SK-MEL-5 (cell line): ENCODE data around the gene PRDX5. TPM values are rescaled to one million over a fixed set of nuclear protein-coding genes. Genes with fewer than 3 reads are reported as not detected.
"Not testable (repeated sequence)": the region's sequence is repeated elsewhere in the genome, so short reads cannot be mapped to it uniquely, and the experiment has no call there.

ENCODE experiments used
- DNase-seq: peaks from one replicate; pipeline ENCODE4 v3.0.0-alpha.2; 2016; ENCODE audit warnings: low read depth, low spot score
- in situ Hi-C: cut with HindIII; loops from 2 replicates; pipeline ENCODE4 v1.10.0; 2016; ENCODE audit warnings: low sequenced_read_pairs, high pct_unique_total_duplicates, low pct_unique_long_range_greater_than_20kb
- total RNA-seq: library from RNA; depleted of rRNA; stranded (reverse); fragments of >200 nt; shearing (Covaris generic); gene quantifications from 2 replicates; pipeline ENCODE4 v1.2.3, GENCODE V29; 2014

Gene PRDX5
- total RNA-seq, 1 experiment from 2014 or later, result 206 TPM

DNA sequence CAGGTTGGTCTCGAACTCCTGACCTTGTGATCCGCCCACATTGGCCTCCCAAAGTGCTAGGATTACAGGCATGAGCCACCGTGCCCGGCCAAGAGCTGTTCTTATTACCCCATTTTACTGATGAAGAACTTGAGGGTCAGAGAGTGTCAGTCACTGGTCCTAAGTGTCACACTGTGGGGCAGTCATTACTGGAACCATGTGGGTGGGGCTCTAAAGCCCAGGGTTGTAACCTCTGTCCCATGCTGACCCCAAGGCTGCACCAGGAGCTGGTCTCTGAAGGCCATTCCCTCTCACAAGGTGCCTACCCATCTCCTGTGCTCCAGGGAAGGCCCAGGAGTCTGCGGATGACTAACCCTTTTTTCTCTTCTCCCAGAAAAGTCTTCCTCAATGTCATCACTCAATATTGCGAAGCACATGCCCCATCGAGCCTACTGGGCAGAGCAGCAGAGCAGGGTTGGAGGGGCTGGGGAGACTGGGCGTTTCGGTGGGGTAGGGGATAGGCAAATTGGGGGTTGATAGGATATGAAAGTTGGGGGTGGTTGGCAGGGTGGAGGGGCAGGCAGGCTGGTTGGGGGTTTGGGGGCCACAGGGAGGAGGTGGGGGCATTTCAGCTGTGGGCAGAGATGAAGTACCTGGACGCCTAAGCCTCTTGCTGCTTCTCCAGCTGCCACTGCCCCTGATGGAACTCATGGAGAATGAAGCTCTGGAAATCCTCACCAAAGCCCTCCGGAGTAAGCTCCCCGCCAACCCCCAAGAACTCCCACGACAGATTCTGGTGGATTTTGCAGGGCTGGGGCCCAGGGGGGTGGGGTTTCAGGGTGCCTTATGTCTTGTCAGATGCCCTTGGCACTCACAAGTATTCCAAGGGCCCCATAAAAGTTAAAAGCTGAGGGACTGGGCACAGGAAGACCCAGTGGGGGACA lies 14.6 kb upstream of the PRDX5 start:
- DNase-seq, result no peak
- in situ Hi-C loops, result no loop called here

DNA sequence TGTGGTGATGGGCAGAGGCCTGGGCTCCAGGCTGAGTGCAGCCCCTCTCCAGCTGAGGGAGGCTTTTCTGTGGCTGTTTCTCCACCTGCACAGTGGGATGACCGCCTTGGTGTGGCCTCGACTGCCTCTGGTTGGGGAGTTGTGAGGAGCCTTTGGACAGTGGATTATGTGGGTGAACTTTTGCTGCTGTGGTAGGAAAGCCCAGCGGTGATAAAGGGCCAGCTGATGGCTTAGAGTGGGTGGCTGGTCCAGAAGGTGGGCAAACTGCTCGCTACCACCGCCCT lies 13.9 kb upstream of the PRDX5 start:
- in situ Hi-C loops, result no loop called here
- no peak for DNase-seq

DNA sequence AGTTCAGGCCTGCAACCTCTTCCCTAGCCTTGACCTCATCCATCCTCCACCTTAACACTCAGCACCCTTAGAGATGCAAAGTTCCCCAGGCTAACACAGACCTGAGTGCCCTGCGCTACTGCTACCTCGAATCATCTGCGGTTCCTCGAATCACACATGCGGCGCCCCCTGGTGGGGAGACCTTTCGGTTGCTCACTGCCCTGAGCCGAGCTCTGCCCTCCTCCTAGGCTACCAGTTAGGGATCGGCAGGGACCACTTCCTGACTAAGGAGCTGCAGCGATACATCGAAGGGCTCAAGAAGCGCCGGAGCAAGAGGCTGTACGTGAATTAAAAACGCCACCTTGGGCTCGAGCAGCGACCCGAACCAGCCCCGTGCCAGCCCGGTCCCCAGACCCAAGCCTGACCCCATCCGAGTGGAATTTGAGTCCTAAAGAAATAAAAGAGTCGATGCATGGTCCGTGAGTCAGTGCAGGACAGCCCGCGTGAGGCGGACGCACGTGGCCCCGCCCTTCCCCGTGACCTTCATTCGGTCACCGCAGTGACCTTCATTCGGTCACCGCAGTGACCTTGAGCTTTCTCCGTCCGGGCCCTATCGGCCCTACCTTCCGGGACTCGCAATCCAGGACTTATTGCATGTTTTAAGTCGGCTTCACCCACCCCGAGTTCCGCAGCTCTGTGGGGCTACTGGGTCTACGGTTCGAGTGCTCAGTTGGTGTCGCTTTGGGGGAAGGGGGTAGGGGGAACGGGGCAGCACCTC lies 13.4 kb upstream of the PRDX5 start:
- in situ Hi-C loops, result no loop called here
- peak; percentile 90 for DNase-seq

DNA sequence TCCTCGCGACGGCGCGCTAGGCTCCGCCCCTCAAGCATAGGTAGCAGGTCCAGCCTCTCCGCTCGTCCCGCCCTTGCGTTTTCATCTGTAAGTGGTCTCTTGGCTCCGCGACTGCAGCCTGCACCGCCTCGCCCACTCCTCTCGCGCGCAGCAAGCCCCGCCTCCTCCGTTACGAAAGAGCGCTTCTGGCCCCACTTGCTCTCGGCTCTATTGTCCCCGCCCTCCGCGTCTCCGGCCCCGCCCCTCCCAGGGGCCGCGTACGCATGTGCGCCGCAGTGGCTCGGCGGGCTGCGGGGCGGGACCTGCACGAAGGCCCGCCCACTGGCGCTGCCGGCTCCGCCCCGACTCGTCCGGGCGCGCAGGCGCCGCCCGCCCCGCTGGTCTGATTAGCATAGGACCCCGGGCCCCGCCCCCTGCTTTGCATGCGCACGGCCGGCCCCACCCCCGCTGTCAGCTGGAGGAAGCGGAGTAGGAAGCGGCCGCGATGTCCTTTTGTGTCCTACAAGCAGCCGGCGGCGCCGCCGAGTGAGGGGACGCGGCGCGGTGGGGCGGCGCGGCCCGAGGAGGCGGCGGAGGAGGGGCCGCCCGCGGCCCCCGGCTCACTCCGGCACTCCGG lies 12.7 kb upstream of the PRDX5 start, which contains the start of gene ESRRA:
Gene ESRRA, plus strand, starts transcription at position 450 of the 616 bp plus-strand sequence. CDS start 1,656 bp downstream, outside the sequence.
- DNase-seq, result peak; percentile 98
- in situ Hi-C loops, result no loop called here

DNA sequence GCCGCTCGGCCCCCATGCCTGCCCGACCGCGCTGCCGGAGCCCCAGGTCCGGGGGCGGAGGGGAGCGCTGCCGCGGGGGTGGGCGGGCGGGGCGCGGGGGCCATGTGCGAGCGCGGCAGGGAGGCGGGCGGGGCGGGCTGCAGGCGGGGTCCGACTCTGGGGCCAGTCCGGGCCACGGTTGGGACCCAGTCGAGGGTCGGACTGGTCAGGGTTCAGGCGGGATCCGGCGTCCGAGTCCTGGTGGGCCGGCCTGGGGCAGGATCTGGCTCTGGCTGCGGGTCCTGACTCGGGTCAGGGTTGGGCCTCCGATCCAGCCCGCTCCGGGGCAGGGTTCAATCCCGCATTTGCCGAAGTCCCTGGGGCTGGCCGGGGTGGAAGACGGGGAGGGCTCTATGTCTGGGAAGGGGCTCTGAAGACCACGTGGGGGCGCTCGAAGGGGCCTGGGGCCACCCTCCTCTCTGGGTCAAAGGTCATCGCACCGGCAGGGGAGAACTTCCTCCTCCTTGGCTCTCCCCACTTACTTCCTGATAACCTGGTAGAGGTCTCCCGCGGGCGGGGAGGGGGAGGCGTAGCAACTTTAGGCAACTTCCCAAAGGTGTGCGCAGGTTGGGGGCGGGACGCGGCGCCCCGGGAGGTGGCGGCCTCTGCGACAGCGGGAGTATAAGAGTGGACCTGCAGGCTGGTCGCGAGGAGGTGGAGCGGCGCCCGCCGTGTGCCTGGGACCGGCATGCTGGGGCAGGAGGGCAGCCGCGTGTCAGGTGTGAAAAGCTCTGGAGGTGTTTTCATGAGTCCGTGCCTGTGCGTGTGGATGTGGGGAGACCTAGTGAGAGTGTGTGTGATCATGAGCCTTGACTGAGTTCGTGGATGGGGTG lies 12.0 kb upstream of the PRDX5 start:
- in situ Hi-C loops, result no loop called here
- peak; percentile 49 for DNase-seq

DNA sequence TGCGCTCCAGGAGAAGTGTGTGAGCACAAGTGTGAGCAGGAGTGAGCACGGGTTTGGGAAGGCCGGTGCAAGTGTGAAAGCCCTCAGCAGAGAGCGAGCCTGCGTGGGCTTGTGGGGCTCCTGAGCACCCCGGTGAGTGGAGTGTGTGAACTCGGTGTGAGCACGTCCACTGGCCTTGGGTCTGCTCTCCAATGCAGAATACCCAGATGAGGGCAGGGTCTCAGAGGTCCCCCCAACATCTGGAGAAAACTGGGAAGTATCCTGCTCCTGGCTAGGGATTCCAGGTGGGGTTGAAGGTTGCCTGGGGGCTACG lies 11.4 kb upstream of the PRDX5 start:
- in situ Hi-C loops, result no loop called here

DNA sequence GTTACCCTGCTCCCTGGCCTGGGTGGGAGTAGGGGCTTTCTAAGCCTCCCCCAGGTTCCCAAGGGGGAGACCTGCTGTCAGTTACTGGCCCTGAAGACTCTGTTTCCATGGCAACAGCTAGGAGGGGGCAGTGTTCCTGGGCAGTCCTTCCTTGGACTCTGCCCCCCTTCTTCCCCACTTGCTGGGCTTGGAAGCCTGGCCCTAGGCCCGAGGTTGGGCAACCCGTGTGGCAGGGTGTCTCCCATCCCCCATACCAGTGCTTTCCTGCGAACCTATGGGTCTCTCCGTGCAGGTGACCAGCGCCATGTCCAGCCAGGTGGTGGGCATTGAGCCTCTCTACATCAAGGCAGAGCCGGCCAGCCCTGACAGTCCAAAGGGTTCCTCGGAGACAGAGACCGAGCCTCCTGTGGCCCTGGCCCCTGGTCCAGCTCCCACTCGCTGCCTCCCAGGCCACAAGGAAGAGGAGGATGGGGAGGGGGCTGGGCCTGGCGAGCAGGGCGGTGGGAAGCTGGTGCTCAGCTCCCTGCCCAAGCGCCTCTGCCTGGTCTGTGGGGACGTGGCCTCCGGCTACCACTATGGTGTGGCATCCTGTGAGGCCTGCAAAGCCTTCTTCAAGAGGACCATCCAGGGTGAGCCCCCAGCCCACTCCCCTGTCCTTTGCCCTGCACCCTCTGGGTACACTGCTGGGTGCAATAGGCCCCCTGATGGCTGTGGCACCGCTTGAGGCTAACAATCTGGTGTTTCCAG lies 10.9 kb upstream of the PRDX5 start:
- no peak for DNase-seq

More for the DNA sequence above, 11.4 kb upstream of the PRDX5 start:
- DNase-seq, result no peak

DNA sequence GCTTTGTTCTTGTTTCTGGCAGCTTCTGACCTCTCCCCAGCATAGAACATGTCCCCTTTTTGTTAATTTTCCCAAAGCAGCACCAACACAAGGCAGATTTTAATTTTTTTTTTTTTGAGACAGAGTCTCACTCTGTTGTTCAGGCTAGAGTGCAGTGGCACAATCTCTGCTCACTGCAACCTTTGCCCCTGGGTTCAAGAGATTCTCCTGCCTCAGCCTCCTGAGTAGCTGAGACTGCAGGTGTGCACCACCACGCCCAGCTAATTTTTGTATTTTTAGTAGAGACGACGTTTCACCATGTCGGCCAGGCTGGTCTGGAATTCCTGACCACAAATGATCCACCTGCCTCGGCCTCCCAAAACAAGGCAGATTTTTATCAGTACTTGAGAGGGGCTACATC lies 10.1 kb upstream of the PRDX5 start:
- DNase-seq, in situ Hi-C loops: not testable (repeated sequence)

More for the DNA sequence above, 10.9 kb upstream of the PRDX5 start:
- in situ Hi-C loops, result no loop called here

DNA sequence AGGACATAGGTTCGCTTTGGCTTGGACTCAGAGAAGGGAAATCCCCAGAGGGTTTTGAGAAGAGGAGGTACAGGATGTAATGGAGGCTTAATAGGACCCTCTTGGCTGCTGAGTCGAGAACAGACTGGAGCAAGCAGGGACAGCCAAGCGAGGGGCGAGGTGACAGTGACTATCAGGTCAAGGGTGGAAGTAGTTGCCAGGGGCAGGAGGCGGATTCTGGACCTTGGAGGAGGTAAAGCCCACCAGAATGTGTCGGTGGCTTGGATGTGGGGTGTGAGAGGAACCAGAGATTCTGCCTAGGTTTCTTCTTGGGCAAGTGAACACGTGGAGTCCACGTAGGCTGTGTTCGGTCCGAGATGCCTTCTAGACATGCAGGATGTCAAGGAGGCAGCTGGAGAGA lies 5.0 kb upstream of the PRDX5 start:
- in situ Hi-C loops, result no loop called here
- no peak for DNase-seq

DNA sequence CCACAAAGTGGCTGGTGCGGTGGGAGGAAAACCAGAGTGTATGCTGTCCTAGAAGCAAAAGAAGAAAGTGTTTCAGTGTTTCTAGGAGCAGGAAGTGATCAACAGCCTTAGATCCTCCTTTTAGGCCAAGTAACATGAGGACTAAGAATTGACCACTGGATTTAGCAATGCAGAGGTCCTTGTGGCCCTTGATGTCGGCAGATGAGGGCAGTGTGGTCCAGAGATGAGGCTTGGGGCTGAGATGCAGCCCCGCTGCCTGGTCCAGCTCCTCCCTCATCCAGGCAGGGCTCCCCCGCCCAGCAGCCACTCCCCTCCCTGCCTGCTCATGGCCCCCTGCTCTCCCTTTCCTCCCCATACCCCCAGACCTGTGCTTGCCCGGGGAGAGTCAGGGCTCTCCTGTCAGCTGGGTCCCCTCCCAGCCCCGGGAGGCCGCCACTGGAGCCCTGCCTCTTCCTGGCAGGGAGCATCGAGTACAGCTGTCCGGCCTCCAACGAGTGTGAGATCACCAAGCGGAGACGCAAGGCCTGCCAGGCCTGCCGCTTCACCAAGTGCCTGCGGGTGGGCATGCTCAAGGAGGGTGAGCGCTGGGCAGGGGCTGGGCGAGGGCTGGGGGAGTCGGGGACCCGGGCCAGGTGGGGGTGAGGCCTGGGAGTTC lies 4.3 kb upstream of the PRDX5 start:
- in situ Hi-C loops, result no loop called here
- DNase-seq, result no peak

DNA sequence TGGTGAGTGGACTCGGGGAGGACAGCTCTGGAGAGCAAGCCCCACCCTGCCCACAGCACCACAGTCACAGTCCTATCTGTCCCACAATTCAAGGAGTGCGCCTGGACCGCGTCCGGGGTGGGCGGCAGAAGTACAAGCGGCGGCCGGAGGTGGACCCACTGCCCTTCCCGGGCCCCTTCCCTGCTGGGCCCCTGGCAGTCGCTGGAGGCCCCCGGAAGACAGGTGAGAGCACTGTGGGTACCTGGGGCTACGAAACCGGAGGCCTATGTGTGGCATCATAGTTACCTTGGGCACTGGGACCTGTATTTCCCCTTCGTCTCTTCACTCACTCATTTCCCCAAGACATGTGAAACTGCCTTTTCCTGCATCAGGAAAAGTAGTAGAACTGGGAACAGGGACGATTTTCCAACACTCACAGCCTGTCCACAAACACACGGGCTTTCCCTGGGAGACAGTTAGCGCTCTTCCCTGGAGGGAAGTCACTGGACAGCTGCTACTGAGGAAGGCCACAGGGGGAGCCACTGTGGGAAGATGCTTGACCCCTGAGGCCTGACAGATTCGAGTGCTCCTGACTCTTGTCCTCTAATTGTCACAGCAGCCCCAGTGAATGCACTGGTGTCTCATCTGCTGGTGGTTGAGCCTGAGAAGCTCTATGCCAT lies 3.6 kb upstream of the PRDX5 start:
- in situ Hi-C loops, result no loop called here
- DNase-seq, result no peak

DNA sequence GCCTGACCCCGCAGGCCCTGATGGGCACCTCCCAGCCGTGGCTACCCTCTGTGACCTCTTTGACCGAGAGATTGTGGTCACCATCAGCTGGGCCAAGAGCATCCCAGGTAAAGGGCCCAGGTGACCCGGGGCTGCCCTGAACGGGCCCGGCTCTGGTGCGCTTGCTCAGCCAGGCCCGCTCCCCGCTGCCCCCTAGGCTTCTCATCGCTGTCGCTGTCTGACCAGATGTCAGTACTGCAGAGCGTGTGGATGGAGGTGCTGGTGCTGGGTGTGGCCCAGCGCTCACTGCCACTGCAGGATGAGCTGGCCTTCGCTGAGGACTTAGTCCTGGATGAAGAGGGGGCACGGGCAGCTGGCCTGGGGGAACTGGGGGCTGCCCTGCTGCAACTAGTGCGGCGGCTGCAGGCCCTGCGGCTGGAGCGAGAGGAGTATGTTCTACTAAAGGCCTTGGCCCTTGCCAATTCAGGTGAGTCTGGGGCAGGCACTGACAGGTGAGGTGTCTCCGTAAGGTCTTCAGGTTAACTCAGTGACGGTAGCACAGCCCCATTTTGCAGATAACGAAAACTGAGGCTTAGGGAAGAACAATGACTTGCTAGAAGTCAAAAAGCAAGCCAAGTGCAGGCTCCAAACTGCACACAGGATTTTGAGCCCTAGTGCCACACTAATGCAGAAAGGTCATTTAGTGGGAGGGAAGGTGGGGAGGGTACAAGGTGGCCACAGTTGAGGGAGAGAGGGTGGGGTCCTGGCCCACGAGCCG lies 2.9 kb upstream of the PRDX5 start:
- in situ Hi-C loops, result no loop called here
- no peak for DNase-seq

DNA sequence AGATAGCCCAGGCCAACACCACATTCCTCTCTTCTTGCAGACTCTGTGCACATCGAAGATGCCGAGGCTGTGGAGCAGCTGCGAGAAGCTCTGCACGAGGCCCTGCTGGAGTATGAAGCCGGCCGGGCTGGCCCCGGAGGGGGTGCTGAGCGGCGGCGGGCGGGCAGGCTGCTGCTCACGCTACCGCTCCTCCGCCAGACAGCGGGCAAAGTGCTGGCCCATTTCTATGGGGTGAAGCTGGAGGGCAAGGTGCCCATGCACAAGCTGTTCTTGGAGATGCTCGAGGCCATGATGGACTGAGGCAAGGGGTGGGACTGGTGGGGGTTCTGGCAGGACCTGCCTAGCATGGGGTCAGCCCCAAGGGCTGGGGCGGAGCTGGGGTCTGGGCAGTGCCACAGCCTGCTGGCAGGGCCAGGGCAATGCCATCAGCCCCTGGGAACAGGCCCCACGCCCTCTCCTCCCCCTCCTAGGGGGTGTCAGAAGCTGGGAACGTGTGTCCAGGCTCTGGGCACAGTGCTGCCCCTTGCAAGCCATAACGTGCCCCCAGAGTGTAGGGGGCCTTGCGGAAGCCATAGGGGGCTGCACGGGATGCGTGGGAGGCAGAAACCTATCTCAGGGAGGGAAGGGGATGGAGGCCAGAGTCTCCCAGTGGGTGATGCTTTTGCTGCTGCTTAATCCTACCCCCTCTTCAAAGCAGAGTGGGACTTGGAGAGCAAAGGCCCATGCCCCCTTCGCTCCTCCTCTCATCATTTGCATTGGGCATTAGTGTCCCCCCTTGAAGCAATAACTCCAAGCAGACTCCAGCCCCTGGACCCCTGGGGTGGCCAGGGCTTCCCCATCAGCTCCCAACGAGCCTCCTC lies 2.0 kb upstream of the PRDX5 start:
- in situ Hi-C loops, DNase-seq: not testable (repeated sequence)

DNA sequence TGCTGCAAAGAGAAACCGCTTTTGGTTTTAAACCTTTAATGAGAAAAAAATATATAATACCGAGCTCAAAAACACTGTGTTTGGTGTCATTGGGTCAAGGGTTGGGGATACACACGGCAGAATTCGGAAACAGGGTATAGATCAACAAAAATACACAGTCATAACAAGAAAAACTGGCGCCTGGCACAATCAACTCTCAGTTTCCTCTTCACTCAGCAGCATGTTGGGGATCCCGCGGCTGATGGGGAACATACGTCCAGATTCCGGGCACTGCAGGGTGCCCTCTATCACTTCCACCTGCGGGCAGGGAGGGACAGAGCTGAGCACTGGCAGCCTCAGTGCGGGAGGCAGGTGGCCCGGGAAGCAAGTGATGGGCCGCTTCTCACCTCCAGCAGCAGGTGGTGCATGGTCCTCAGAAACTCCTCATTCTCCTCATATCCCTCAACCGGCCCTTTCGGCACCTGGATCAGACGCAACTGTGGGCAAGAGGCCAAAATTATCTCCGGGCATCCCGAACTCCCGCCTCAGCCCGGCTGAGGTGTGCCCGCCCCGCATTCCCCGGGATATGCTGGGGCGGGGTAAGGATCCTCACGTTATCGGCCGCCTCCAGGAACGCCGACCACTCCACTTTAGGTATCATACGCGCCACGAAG lies 1.1 kb upstream of the PRDX5 start:
- DNase-seq, result no peak
- in situ Hi-C loops, result no loop called here
